CD4-positive, alpha-beta T cell treated with Interleukin-15 for 4 hours (primary cell): ENCODE measurements around the gene AKAP1.

Experiments used
- DNase-seq: peaks from one replicate; pipeline ENCODE4 v3.0.0-alpha.2; 2020; ENCODE audit warnings: low spot score

Gene AKAP1

DNA sequence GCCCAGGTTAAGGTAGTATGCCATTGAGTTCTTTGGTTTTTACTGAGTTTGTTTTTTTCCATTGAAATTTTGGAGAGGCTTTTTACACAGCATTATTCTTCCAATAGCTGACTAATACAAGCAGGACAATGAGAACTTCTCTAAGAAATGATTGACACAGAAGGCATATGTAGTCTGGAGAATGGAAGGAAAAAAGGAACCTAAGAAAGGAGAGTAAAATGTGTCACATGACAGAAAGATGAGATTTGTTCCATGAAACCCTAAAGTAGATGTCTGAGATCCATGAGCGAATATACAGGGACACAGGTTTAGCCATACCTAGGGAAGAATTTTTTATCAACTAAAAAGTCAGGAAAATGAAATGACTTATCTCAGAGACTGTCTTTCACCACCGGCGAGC, 80.7 kb downstream of the AKAP1 start:
- no peak for DNase-seq

DNA sequence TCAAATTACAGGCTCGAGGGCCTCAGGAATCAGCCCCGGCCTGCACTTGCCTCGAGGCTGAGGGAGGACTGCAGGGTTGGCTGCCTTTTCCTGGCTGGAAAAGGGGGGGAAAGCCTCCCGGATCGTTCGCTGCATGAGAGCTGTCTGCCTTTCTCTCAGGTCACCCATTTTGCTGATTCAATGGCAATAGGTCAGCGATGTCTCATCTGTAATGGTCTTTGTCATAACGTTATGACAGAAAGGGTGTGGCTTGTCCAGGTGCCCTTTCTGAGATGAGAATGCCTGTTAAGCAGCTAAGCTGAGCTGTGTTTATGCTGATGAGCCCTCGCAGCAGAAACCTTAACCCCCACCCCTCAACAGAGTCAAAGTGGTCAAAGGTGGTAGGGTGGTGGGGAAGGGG, 81.8 kb downstream of the AKAP1 start:
- DNase-seq, result no peak

DNA sequence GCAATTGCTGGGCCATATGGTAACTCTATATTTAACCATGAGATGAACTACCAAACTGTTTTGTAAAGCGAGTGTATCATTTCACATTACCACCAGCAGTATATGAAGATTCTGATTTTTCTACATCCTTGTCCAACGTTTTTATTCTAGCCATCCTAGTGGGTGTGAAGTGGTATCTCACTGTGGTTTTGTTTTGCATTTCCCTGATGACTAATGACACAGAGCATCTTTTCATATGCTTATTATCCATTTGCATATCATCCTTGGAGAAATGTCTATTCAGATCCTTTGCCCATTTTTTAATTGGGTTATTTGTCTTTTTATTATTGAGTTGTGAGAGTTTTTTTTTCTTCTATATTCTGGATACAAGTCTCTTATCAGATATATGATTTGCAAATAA, 83.6 kb downstream of the AKAP1 start:
- DNase-seq, result no peak

DNA sequence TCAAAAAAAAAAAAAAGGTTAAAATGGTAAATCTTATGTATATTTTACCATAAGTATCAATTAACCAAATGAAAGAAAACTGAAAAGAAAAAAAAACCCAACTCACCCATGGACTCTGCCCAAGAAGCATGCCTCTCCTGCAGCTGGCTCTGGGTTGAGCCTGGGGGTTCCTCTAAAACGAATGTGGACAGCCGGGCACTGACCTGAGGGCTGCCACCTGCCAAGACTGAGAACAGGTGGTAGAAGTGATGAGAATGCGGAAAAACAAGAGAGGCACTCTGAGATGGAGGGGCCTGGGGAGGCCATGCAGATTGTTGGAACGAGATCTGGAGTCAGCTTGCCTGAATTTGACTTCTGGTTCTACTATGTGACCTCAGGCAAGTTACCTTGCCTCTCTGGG, 85.8 kb downstream of the AKAP1 start:
- DNase-seq, result no peak
